Natural killer cell treated with Interleukin-12 subunit alpha and Interleukin-12 subunit beta and Interleukin-15 and Interleukin-18, amount 100 ng/mL, for 72 hours (primary cell): ENCODE data around the gene CCNQ. TPM values are rescaled to one million over a fixed set of nuclear protein-coding genes. Genes with fewer than 3 reads are reported as not detected.

Source experiments
- ATAC-seq, 2 donors: fragments of 150-1000 bp; cut with Tn5 transposase in 1 of 2; sonication (Bioruptor Pico), chemical (Tn5 transposase) in 1 of 2; 2 replicates each; pipeline ENCODE4 v1.10.0; 2021
- DNase-seq: peaks from one replicate; pipeline ENCODE4 v3.0.0; 2022; ENCODE audit warnings: low spot score
- H3K27ac Mint-ChIP-seq, 2 donors: 1 replicate in 1 of 2; 2 replicates in 1 of 2; pipeline ENCODE4 v1.8.0; 2022; ENCODE audit warnings: mixed read lengths in 2 of 2, mild to moderate bottlenecking in 1 of 2, moderate library complexity in 1 of 2
- H3K27me3 Mint-ChIP-seq, 2 donors: 1 replicate in 1 of 2; 2 replicates in 1 of 2; pipeline ENCODE4 v1.8.0; 2022; ENCODE audit warnings: mixed read lengths in 2 of 2
- H3K36me3 Mint-ChIP-seq: one replicate; pipeline ENCODE4 v1.8.0; 2022; ENCODE audit warnings: mixed read lengths
- H3K4me1 Mint-ChIP-seq, 2 donors: 1 replicate in 1 of 2; 2 replicates in 1 of 2; pipeline ENCODE4 v1.8.0; 2022; ENCODE audit warnings: low read depth in 2 of 2, mixed read lengths in 2 of 2, mild to moderate bottlenecking in 1 of 2
- H3K4me3 Mint-ChIP-seq: one replicate; pipeline ENCODE4 v1.8.0; 2022; ENCODE audit warnings: mixed read lengths
- H3K9me3 Mint-ChIP-seq: 2 replicates; pipeline ENCODE4 v1.8.0; 2022; ENCODE audit warnings: mixed read lengths
- total RNA-seq, 2 donors: library from RNA; stranded (reverse); gene quantifications; one replicate each; pipeline ENCODE4 v1.2.3, GENCODE V29; 2022

CCNQ gene
- total RNA-seq, 2 donors from 2014 or later = 16.4 to 30.7 TPM

GRCh38 chrX:153623310-153624029, 24.5 kb upstream of the CCNQ start:
- no peak overlapping the region for H3K4me3 Mint-ChIP-seq
- H3K4me1 Mint-ChIP-seq = no peaks in the 10 kb centered on the region
- H3K27ac Mint-ChIP-seq = no peak overlapping the region
- DNase-seq (no peak), ATAC-seq (no peak)
- H3K9me3 Mint-ChIP-seq = no peaks in the 10 kb centered on the region
- H3K27me3 Mint-ChIP-seq = peaks cover 4% of the 10 kb centered on the region in 2 donors
- no peaks in the 10 kb centered on the region for H3K36me3 Mint-ChIP-seq

GRCh38 chrX:153622661-153623309, 23.8 kb upstream of the CCNQ start:
- H3K27ac Mint-ChIP-seq = no peak overlapping the region
- H3K9me3 Mint-ChIP-seq = no peaks in the 10 kb centered on the region
- H3K4me1 Mint-ChIP-seq = no peaks in the 10 kb centered on the region
- no peak for ATAC-seq
- no peaks in the 10 kb centered on the region for H3K36me3 Mint-ChIP-seq
- H3K4me3 Mint-ChIP-seq = no peak overlapping the region
- H3K27me3 Mint-ChIP-seq = peaks cover 4 to 5% of the 10 kb centered on the region in 2 donors
- DNase-seq = no peak

- Mint-ChIP-seq H3K36me3 (no peaks in the 10 kb centered on the region), H3K27ac (no peak overlapping the region), H3K4me1 (no peaks in the 10 kb centered on the region), H3K27me3 (peaks cover 5 to 6% of the 10 kb centered on the region in 2 donors), H3K9me3 (no peaks in the 10 kb centered on the region), H3K4me3 (no peak overlapping the region)
- ATAC-seq = no peak
- DNase-seq = no peak
Observed at GRCh38 chrX:153621949-153622598, 23.1 kb upstream of the CCNQ start.

- H3K9me3 Mint-ChIP-seq = no peaks in the 10 kb centered on the region
- no peaks in the 10 kb centered on the region for H3K4me1 Mint-ChIP-seq
- H3K27me3 Mint-ChIP-seq = peaks cover 11 to 12% of the 10 kb centered on the region in 2 donors
- H3K4me3 Mint-ChIP-seq = no peak overlapping the region
- H3K27ac Mint-ChIP-seq = no peak overlapping the region
- no peak for DNase-seq
- no peaks in the 10 kb centered on the region for H3K36me3 Mint-ChIP-seq
- no peak for ATAC-seq
Observed at GRCh38 chrX:153620576-153620975, 21.6 kb upstream of the CCNQ start.

- H3K9me3 Mint-ChIP-seq = no peaks in the 10 kb centered on the region
- H3K4me1 Mint-ChIP-seq = no peaks in the 10 kb centered on the region
- H3K27ac Mint-ChIP-seq = no peak overlapping the region
- H3K36me3 Mint-ChIP-seq = no peaks in the 10 kb centered on the region
- H3K27me3 Mint-ChIP-seq = peaks cover 11 to 14% of the 10 kb centered on the region in 2 donors
- ATAC-seq = no peak
- H3K4me3 Mint-ChIP-seq = no peak overlapping the region
- DNase-seq = no peak
Observed at GRCh38 chrX:153614818-153615217, 15.9 kb upstream of the CCNQ start.

DNA sequence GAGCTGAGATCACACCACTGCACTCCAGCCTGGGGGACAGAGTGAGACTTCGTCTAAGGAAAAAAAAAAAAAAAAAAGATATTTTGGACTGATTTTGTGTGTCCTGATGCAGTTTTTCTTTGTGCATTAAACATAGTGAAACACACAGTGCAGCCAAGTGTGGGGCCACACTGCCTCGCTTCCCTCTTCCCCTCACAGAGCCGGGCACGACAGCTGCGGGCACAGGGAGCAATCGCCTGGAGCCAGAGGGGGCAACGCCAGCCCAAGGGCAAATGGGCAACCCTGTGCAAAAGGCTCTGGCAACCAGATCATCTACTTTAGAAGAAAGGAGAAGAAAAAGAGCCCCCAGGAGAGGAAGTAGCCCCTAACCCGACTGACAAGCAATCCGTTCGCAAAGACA, 13.5 kb upstream of the CCNQ start:
- ATAC-seq = no peak

GRCh38 chrX:153611298-153612095, 12.6 kb upstream of the CCNQ start:
- peaks cover 6 to 17% of the 10 kb centered on the region in 2 donors for H3K27me3 Mint-ChIP-seq
- DNase-seq (no peak), ATAC-seq (no peak)
- H3K27ac Mint-ChIP-seq = no peak overlapping the region
- H3K4me3 Mint-ChIP-seq = no peak overlapping the region
- no peaks in the 10 kb centered on the region for H3K9me3 Mint-ChIP-seq
- no peaks in the 10 kb centered on the region for H3K4me1 Mint-ChIP-seq
- no peaks in the 10 kb centered on the region for H3K36me3 Mint-ChIP-seq

More for the DNA sequence above, 13.5 kb upstream of the CCNQ start:
- no peak for DNase-seq
- H3K27me3 Mint-ChIP-seq = peaks cover 6 to 20% of the 10 kb centered on the region in 2 donors
- no peaks in the 10 kb centered on the region for H3K36me3 Mint-ChIP-seq
- no peak overlapping the region for H3K4me3 Mint-ChIP-seq
- H3K27ac Mint-ChIP-seq = no peak overlapping the region
- no peaks in the 10 kb centered on the region for H3K4me1 Mint-ChIP-seq
- H3K9me3 Mint-ChIP-seq = no peaks in the 10 kb centered on the region

DNA sequence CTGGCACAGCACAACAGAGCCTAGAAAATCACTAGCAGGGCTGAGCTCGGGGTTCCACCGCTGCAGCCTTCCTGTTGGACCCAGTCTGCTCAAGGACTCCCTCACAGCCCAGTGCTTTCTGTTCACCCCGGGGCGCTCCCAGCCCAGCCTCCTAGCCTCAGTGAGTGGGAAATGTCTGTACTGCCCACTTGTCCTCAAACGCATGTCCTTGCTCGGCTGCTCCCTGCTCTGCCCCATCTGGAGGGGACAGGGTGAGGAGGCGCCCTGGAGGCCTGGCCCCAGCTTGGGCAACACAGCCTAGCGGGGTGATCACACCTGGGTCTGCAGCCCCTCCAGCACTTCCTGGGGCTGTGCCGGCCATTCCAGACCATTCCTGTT, 11.9 kb upstream of the CCNQ start:
- Mint-ChIP-seq H3K9me3 (no peaks in the 10 kb centered on the region), H3K36me3 (no peaks in the 10 kb centered on the region), H3K27ac (no peak overlapping the region), H3K27me3 (peaks cover 0 to 12% of the 10 kb centered on the region in 2 donors), H3K4me1 (no peaks in the 10 kb centered on the region), H3K4me3 (peak overlapping the region; percentile 58)
- ATAC-seq (no peak), DNase-seq (no peak)

- Mint-ChIP-seq H3K27me3 (peaks cover 0 to 12% of the 10 kb centered on the region in 2 donors), H3K27ac (no peak overlapping the region), H3K4me3 (peak overlapping the region; percentile 60), H3K36me3 (no peaks in the 10 kb centered on the region), H3K9me3 (no peaks in the 10 kb centered on the region), H3K4me1 (no peaks in the 10 kb centered on the region)
- peak; percentile 88 to 92 for ATAC-seq
- peak; percentile 79 for DNase-seq
Observed at GRCh38 chrX:153609917-153610835, 11.2 kb upstream of the CCNQ start.

DNA sequence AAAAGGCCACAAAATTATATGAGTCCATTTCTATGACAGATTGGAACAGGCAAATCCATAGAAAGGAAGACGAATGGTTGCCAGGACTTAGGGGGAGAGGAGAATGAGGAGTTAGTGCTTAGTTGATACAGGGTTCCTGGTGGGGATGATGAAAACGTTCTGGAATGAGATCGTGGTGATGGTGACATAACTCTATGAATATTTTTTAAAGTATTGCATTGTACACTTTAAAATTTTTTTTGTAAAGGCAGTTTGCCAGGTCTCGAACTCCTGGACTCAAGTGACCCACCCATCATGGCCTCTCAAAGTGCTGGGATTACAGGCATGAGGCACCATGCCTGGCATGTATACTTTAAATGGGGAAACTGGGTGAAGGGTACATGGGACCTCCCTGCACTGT, 9.9 kb upstream of the CCNQ start:
- no peaks in the 10 kb centered on the region for H3K36me3 Mint-ChIP-seq
- H3K27ac Mint-ChIP-seq = no peak overlapping the region
- no peaks in the 10 kb centered on the region for H3K9me3 Mint-ChIP-seq
- ATAC-seq (no peak), DNase-seq (no peak)
- H3K4me3 Mint-ChIP-seq = no peak overlapping the region
- no peaks in the 10 kb centered on the region for H3K4me1 Mint-ChIP-seq
- H3K27me3 Mint-ChIP-seq = peaks cover 0 to 8% of the 10 kb centered on the region in 2 donors

- Mint-ChIP-seq H3K4me1 (no peaks in the 10 kb centered on the region), H3K36me3 (no peaks in the 10 kb centered on the region), H3K27me3 (peaks cover 0 to 6% of the 10 kb centered on the region in 2 donors), H3K27ac (no peak overlapping the region), H3K4me3 (no peak overlapping the region), H3K9me3 (no peaks in the 10 kb centered on the region)
- DNase-seq (no peak), ATAC-seq (no peak)
Observed at GRCh38 chrX:153608376-153608775, 9.4 kb upstream of the CCNQ start.

DNA sequence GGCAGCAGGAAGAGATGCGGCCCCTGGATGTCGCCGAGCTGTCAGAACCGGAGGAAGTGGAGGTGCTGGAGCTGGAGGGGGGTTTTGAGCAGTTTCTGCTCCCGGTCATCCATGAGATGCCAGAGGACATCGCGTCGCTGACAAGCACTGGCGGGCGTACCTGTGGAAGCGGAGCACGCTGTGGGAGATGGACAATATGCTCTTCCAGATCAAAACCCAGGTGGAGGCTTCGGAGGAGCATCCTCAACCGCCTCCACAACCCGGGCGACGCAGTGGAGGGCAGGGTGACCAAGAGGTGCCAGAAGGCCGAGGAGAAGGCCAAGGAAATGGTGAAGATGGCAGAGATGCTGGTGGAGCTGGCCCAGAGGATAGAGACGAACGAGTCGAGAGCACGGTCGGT, 7.6 kb upstream of the CCNQ start:
- no peak for DNase-seq
- Mint-ChIP-seq H3K27ac (no peak overlapping the region), H3K36me3 (no peaks in the 10 kb centered on the region), H3K9me3 (no peaks in the 10 kb centered on the region), H3K4me3 (no peak overlapping the region), H3K4me1 (no peaks in the 10 kb centered on the region), H3K27me3 (peaks cover 0 to 6% of the 10 kb centered on the region in 2 donors)
- no peak for ATAC-seq
